ENCODE results near the gene PANK4. TPM values are rescaled to one million over a fixed set of nuclear protein-coding genes. Genes with fewer than 3 reads are reported as not detected.

Gene PANK4
- total and polyA plus RNA-seq, 4 donors = 25.7 to 37.9 (median 32.2) TPM

DNA sequence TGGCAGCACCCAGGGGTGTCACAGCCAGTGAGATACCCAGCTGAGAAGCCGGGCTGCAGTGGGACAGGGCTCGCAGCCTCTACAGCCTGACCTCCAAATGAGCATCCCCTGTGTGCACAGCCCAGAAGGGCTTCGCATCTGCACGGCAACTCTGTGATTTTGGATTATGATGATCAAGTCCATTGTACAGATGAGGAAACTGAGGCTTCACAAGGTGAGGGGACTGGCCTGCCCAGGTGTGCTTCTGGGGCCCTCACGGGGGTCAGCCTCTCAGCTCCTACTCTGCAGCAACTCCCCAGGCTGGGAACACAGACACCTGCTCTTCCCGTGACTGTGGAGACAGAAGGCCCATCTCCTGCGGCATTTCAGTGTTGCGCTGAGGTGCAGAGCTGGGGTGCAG lies 12.5 kb upstream of the PANK4 start:
- Histone ChIP-seq H3K4me3 (ENCODE audit: low read depth, low read length) (no peak overlapping the region), H3K27ac (ENCODE audit: low read depth, low read length) (no peak overlapping the region), H3K27me3 (ENCODE audit: control insufficient read depth, insufficient read depth, low read length) (peaks cover 8% of the 10 kb centered on the region), H3K9me3 (ENCODE audit: control insufficient read depth, insufficient read depth, low read length) (no peaks in the 10 kb centered on the region), H3K36me3 (ENCODE audit: control insufficient read depth, insufficient read depth, low read length) (no peaks in the 10 kb centered on the region), H3K4me1 (ENCODE audit: control insufficient read depth, insufficient read depth, low read length) (peaks cover 64% of the 10 kb centered on the region)
- WGBS (ENCODE audit: insufficient coverage) = 100% methylated on average over 6 of the region's 8 CpGs
- DNase-seq (ENCODE audit: low read depth in 4 of 6, low spot score in 6 of 6) = no peak

DNA sequence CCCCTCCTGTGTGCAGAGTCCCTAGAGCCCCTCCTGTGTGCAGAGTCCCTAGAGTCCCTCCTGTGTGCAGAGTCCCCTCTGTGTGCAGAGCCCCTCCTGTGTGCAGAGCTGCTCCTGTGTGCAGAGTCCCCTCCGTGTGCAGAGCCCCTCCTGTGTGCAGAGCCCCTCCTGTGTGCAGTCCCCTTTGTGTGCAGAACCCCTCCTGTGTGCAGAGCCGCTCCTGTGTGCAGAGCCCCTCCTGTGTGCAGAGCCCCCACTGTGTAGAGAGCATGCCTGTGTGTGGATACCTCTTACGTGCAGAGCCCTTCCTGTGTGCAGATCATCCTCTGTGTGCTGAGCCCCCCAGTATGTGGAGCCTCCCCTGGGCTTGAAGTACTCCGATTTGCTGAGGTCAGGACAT lies 12.0 kb upstream of the PANK4 start:
- H3K36me3 ChIP-seq (ENCODE audit: control insufficient read depth, insufficient read depth, low read length) = no peaks in the 10 kb centered on the region
- H3K9me3 ChIP-seq (ENCODE audit: control insufficient read depth, insufficient read depth, low read length) = no peaks in the 10 kb centered on the region
- whole genome bisulfite sequencing (ENCODE audit: insufficient coverage) = 76% methylated on average over 3 of the region's 4 CpGs
- no peak for DNase-seq (ENCODE audit: low read depth in 4 of 6, low spot score in 6 of 6)
- H3K27ac ChIP-seq (ENCODE audit: low read depth, low read length) = no peak overlapping the region
- peaks cover 8% of the 10 kb centered on the region for H3K27me3 ChIP-seq (ENCODE audit: control insufficient read depth, insufficient read depth, low read length)
- H3K4me3 ChIP-seq (ENCODE audit: low read depth, low read length) = no peak overlapping the region
- H3K4me1 ChIP-seq (ENCODE audit: control insufficient read depth, insufficient read depth, low read length) = peaks cover 64% of the 10 kb centered on the region

DNA sequence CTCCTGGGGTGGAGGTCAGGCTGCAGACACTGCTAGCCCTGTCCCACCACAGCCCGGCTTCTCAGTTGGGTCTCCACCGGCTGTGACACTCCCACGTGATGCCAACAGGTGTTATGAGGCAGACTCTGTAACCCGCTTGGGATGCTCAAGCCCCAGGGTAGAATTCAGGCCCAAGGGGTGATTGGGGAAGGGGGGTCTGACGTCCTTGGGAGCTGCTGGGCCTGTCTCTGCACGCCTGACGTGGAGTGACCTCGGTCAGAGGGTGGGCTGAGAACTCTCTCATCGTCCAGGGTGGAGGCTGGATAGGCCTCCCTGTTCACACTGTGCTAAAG lies 11.4 kb upstream of the PANK4 start:
- 84% methylated on average over 6 of the region's 9 CpGs for WGBS (ENCODE audit: insufficient coverage)
- Histone ChIP-seq H3K27me3 (ENCODE audit: control insufficient read depth, insufficient read depth, low read length) (peaks cover 8% of the 10 kb centered on the region), H3K27ac (ENCODE audit: low read depth, low read length) (no peak overlapping the region)

DNA sequence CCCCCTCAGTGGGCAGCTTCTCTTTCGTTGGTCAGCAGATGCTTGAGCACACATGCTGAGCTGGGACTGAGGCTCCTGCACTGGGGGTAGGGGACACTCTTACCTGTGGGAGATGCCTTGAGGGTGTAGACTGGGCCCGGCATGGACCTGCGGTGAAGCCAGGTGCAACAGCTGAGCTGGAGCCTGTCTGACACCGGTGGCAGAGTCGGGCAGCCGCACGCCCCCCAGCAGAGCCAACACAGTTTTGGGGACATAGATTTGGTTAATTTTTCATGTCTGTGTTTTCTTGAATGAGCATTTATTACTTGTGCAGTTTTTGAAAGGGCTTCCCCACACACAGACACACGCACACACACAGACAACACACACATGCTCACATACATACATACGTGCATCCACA lies 9.6 kb upstream of the PANK4 start:
- H3K4me3 ChIP-seq (ENCODE audit: low read depth, low read length) = no peak overlapping the region
- H3K4me1 ChIP-seq (ENCODE audit: control insufficient read depth, insufficient read depth, low read length) = peaks cover 64% of the 10 kb centered on the region
- no peaks in the 10 kb centered on the region for H3K9me3 ChIP-seq (ENCODE audit: control insufficient read depth, insufficient read depth, low read length)
- no peaks in the 10 kb centered on the region for H3K36me3 ChIP-seq (ENCODE audit: control insufficient read depth, insufficient read depth, low read length)
- 91% methylated on average over 4 of the region's 9 CpGs for WGBS (ENCODE audit: insufficient coverage)
- peaks cover 15% of the 10 kb centered on the region for H3K27me3 ChIP-seq (ENCODE audit: control insufficient read depth, insufficient read depth, low read length)
- no peak overlapping the region for H3K27ac ChIP-seq (ENCODE audit: low read depth, low read length)
- no peak for DNase-seq (ENCODE audit: low read depth in 4 of 6, low spot score in 6 of 6)

More for the DNA sequence above, 11.4 kb upstream of the PANK4 start:
- Histone ChIP-seq H3K36me3 (ENCODE audit: control insufficient read depth, insufficient read depth, low read length) (no peaks in the 10 kb centered on the region), H3K4me3 (ENCODE audit: low read depth, low read length) (no peak overlapping the region), H3K9me3 (ENCODE audit: control insufficient read depth, insufficient read depth, low read length) (no peaks in the 10 kb centered on the region), H3K4me1 (ENCODE audit: control insufficient read depth, insufficient read depth, low read length) (peaks cover 64% of the 10 kb centered on the region)
- no peak for DNase-seq (ENCODE audit: low read depth in 4 of 6, low spot score in 6 of 6)

DNA sequence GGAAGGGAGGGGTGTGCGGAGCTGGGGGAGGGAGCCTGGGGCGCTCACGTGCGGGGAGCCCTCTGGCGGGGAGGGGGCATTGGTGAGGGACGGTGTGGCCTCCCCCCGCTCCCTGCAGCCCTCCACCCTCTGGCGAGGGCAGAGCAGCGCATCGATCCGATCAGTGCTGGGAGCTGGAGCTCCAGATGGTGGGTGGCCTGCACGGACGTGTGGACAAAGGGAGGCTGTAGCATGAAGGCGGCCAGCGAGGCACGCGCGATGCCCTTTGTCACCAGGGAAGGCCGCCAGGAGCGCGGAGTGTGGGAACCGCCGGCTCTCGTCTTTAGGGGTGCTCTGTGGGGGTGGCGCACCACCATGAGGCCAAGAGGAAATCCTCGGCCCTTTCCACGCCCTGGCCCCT lies 9.1 kb upstream of the PANK4 start:
- Histone ChIP-seq H3K4me3 (ENCODE audit: low read depth, low read length) (no peak overlapping the region), H3K9me3 (ENCODE audit: control insufficient read depth, insufficient read depth, low read length) (no peaks in the 10 kb centered on the region), H3K27me3 (ENCODE audit: control insufficient read depth, insufficient read depth, low read length) (peaks cover 20% of the 10 kb centered on the region), H3K4me1 (ENCODE audit: control insufficient read depth, insufficient read depth, low read length) (peaks cover 65% of the 10 kb centered on the region), H3K36me3 (ENCODE audit: control insufficient read depth, insufficient read depth, low read length) (no peaks in the 10 kb centered on the region), H3K27ac (ENCODE audit: low read depth, low read length) (no peak overlapping the region)
- peak in 1 of 6 donors; percentile 27 for DNase-seq (ENCODE audit: low read depth in 4 of 6, low spot score in 6 of 6)
- WGBS (ENCODE audit: insufficient coverage) = 36% methylated on average over 19 of the region's 27 CpGs

DNA sequence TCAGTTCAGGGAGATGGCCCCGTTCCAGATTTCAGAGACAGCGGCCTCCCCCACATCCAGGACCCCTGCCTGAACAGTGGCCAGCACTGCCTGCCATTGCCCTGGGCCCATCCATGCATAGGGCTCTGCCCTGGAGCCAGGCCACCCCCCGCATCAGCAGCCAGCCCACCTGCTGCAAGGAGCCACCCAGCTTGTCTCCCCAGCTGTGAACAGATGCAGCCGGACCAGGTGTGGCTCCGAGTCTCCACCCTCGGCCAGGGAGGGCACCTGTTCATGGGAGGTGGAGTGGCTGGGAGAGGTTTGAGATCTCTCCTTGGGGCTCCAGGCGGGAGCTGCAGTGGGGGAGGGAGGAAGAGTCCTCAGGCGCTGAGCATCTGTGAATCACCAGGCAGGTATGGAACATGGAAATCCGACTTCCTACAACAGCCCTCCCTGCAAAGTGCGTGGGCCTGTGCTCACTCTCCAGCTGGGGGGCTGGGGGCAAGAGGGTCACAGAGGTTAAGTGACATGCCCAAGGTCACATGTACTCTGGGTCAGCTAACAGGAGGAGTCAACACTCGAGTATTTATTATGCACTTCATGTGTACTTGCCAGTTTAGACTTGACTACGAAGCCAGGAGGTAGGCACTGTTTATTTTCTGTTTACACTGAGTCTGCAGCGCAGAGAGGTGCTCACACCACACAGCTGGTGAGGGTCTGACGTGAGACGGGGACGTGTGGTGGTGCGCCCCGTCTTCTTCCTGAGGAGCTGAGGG lies 8.5 kb upstream of the PANK4 start:
- Histone ChIP-seq H3K4me1 (ENCODE audit: control insufficient read depth, insufficient read depth, low read length) (peaks cover 63% of the 10 kb centered on the region), H3K4me3 (ENCODE audit: low read depth, low read length) (no peak overlapping the region), H3K27me3 (ENCODE audit: control insufficient read depth, insufficient read depth, low read length) (peaks cover 19% of the 10 kb centered on the region), H3K27ac (ENCODE audit: low read depth, low read length) (no peak overlapping the region), H3K36me3 (ENCODE audit: control insufficient read depth, insufficient read depth, low read length) (no peaks in the 10 kb centered on the region), H3K9me3 (ENCODE audit: control insufficient read depth, insufficient read depth, low read length) (no peaks in the 10 kb centered on the region)
- 56% methylated on average over 13 of the region's 18 CpGs for WGBS (ENCODE audit: insufficient coverage)
- peak in 1 of 6 donors; percentile 27 for DNase-seq (ENCODE audit: low read depth in 4 of 6, low spot score in 6 of 6)

DNA sequence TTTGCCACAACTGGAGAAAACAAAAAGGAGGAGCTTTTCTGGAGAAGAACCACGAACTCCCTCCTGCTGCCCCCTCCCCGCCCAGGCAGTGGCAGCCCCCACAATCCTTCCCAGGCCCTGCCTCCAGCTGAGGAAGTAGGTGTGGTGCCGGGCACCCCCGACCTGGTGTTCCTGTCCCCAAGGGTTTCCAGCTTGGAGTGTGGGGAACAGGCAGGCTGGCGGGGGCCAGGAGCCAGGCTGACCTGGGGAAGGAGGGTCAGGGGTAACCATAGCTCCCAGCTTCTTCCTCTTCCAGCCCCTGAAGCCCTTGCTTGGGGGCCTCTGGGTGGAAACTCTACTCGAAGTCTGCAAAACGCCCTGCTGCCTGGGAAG lies 7.9 kb upstream of the PANK4 start:
- WGBS (ENCODE audit: insufficient coverage) = 17% methylated on average over 2 of the region's 7 CpGs
- H3K4me1 ChIP-seq (ENCODE audit: control insufficient read depth, insufficient read depth, low read length) = peaks cover 63% of the 10 kb centered on the region
- H3K9me3 ChIP-seq (ENCODE audit: control insufficient read depth, insufficient read depth, low read length) = no peaks in the 10 kb centered on the region
- no peak overlapping the region for H3K27ac ChIP-seq (ENCODE audit: low read depth, low read length)
- H3K27me3 ChIP-seq (ENCODE audit: control insufficient read depth, insufficient read depth, low read length) = peaks cover 19% of the 10 kb centered on the region
- no peak for DNase-seq (ENCODE audit: low read depth in 4 of 6, low spot score in 6 of 6)
- H3K4me3 ChIP-seq (ENCODE audit: low read depth, low read length) = no peak overlapping the region
- H3K36me3 ChIP-seq (ENCODE audit: control insufficient read depth, insufficient read depth, low read length) = no peaks in the 10 kb centered on the region

DNA sequence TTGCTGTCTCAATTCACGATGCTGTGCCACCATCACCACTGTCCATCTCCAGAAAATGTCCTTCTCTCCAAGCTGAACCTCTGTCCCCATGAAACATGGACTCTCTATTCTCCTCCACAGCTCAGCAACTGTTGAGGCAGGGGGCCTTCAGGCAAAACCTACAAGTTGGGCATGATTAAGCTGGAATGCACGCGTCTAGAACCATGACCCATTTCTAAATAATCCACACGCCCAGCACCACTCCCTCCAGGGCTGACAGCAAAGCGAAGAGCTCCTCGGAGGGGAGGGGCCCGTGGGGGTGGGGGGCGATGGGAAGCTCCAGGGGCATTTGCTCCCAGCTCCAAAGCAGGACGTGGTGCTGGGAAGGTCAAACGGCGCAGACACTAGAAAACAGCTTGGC lies 7.0 kb upstream of the PANK4 start:
- peaks cover 6% of the 10 kb centered on the region for H3K36me3 ChIP-seq (ENCODE audit: control insufficient read depth, insufficient read depth, low read length)
- H3K4me3 ChIP-seq (ENCODE audit: low read depth, low read length) = no peak overlapping the region
- WGBS (ENCODE audit: insufficient coverage) = 40% methylated on average over 8 of the region's 11 CpGs
- peaks cover 72% of the 10 kb centered on the region for H3K4me1 ChIP-seq (ENCODE audit: control insufficient read depth, insufficient read depth, low read length)
- H3K9me3 ChIP-seq (ENCODE audit: control insufficient read depth, insufficient read depth, low read length) = no peaks in the 10 kb centered on the region
- no peak for DNase-seq (ENCODE audit: low read depth in 4 of 6, low spot score in 6 of 6)
- peaks cover 19% of the 10 kb centered on the region for H3K27me3 ChIP-seq (ENCODE audit: control insufficient read depth, insufficient read depth, low read length)
- H3K27ac ChIP-seq (ENCODE audit: low read depth, low read length) = peak overlapping the region; percentile 42

DNA sequence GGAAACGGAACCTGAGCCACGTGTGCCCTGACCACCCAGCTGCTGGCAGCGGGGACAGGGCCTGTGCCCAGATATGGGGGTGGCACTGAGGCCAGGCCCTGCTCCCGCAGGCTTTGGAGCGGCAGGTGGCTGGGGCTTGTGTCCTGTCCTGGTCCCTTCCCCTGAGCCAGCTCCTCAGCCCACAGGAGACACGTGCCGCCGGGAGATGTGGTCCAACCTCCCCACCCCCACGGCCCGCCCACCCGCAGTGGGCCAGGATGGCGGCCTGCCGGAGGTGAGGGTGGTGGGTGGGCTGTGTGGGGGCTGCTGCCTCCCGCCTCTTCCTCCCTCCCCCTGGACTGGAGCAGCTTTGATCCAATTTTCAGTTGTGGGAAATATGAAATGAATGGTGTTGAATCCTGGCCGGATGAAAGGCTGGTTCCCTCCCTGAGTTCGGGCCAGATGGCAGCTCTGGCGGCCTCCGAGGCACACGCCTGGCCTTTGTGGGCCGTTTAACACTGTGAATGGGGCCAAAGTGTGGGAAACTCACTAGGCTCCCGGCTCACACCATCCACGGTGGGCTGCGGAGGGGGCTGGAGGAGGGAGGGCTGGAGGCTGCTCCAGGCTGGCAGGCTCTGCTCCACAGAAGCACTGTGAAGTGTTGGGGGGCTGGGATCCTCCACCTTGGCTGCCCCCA lies 6.2 kb upstream of the PANK4 start:
- H3K36me3 ChIP-seq (ENCODE audit: control insufficient read depth, insufficient read depth, low read length) = peaks cover 10% of the 10 kb centered on the region
- DNase-seq (ENCODE audit: low read depth in 4 of 6, low spot score in 6 of 6) = peak in 2 of 6 donors; percentile 89 to 90
- 21% methylated on average over 14 of the region's 23 CpGs for WGBS (ENCODE audit: insufficient coverage)
- peaks cover 19% of the 10 kb centered on the region for H3K27me3 ChIP-seq (ENCODE audit: control insufficient read depth, insufficient read depth, low read length)
- H3K9me3 ChIP-seq (ENCODE audit: control insufficient read depth, insufficient read depth, low read length) = no peaks in the 10 kb centered on the region
- H3K4me1 ChIP-seq (ENCODE audit: control insufficient read depth, insufficient read depth, low read length) = peaks cover 79% of the 10 kb centered on the region
- H3K27ac ChIP-seq (ENCODE audit: low read depth, low read length) = peak overlapping the region; percentile 42
- H3K4me3 ChIP-seq (ENCODE audit: low read depth, low read length) = no peak overlapping the region
